Middle frontal gyrus (tissue), 1 donor: ENCODE results near the gene EVC.

Source experiments
- DNase-seq: peaks from one replicate; pipeline ENCODE4 v3.0.0-alpha.2; 2015; ENCODE audit warnings: low spot score; ENCODE audit errors: extremely low spot score

Gene EVC

GRCh38 chr4:5730993-5731990 is 20.3 kb downstream of the EVC start:
- no peak for DNase-seq

GRCh38 chr4:5732158-5732557 is 21.2 kb downstream of the EVC start:
- no peak for DNase-seq

- DNase-seq: no peak
These were observed 23.9 kb downstream of the EVC start for GRCh38 chr4:5734853-5735252.

- DNase-seq: no peak
These were observed 24.5 kb downstream of the EVC start for GRCh38 chr4:5735463-5735862.

- DNase-seq: no peak
These were observed 27.1 kb downstream of the EVC start for GRCh38 chr4:5738061-5738460.

GRCh38 chr4:5742388-5742787 is 31.4 kb downstream of the EVC start:
- DNase-seq: no peak

- no peak for DNase-seq
These were observed 32.0 kb downstream of the EVC start for GRCh38 chr4:5742968-5743367.

- no peak for DNase-seq
These were observed 35.2 kb downstream of the EVC start for GRCh38 chr4:5746250-5746649.

- DNase-seq: no peak
These were observed 36.1 kb downstream of the EVC start for GRCh38 chr4:5746829-5747737.

GRCh38 chr4:5747738-5748375 is 36.9 kb downstream of the EVC start:
- no peak for DNase-seq

- DNase-seq: no peak
These were observed 38.6 kb downstream of the EVC start for GRCh38 chr4:5749568-5749967.

- DNase-seq: no peak
These were observed 39.3 kb downstream of the EVC start for GRCh38 chr4:5750052-5750945.

GRCh38 chr4:5750946-5751665 is 40.1 kb downstream of the EVC start:
- DNase-seq: no peak

- no peak for DNase-seq
These were observed 40.8 kb downstream of the EVC start for GRCh38 chr4:5751666-5752375.

- no peak for DNase-seq
These were observed 41.6 kb downstream of the EVC start for GRCh38 chr4:5752376-5753184.

- no peak for DNase-seq
These were observed 42.4 kb downstream of the EVC start for GRCh38 chr4:5753366-5753765.

GRCh38 chr4:5753766-5754528 is 42.9 kb downstream of the EVC start:
- DNase-seq: no peak

- no peak for DNase-seq
These were observed 43.5 kb downstream of the EVC start for GRCh38 chr4:5754529-5754881.
